Measurements from ENCODE around the gene SPEM2. TPM values are rescaled to one million over a fixed set of nuclear protein-coding genes. Genes with fewer than 3 reads are reported as not detected.

Gene SPEM2
- total and polyA plus RNA-seq, 2 of the 8 experiments (the other 6 are each of a cell fraction or from before 2014, with no cell fraction given) = 0.03 TPM; not detected in 1

DNA sequence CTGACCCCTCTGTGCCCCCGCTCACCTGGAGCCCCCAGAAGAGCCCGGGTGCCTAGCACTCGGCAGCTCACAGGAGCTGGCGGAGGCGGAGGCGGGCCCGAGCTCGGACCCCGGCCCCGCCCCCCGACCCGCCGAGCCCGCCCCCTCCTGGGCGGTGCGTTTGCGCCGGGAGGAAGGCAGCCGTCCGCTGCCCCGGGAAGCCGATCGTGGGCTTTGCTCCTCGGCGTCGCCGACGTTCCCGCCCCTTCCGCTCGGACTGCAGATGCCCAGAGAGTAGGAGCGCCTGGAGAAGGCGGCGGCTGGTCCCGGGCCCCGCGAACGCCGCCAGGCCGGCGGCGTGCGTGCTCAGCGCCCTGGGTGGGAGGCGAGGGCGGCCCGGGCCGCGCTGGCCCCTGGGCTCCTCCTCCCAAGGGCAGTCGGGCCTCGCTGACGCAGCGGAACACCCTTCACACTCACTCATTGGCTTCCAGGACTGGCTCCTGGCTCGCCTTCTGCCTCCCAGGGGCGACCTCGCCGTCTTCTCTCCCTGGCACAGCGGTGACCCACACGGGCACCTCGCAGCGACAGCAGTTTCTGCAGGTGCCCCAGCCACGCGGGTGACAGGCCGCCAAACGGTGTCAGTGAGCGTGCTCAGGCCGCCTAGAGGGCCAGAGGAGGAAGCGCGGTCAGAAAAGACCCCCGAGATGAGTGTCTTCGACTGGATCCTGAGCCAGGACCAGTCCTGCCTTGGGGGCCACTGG lies 30.8 kb upstream of the SPEM2 start, which contains the start of gene PLSCR3:
TSS of gene PLSCR3 (minus strand) at position 74 of the 740 bp plus-strand sequence. CDS start 415 bp downstream, outside the sequence.
- Histone ChIP-seq H3K4ac (replicated peaks; ENCODE audit: insufficient read length, low read depth, low read length) (no peak within 1 kb of the TSS), H3K23me2 (ENCODE audit: low read depth, low read length) (peaks cover 14% of the 10 kb centered on the region; the same call in 1 of the 2 replicates), H2BK5ac (ENCODE audit: low read depth, low read length) (peak within 1 kb of the TSS; percentile 75; the same call in 1 of the 2 replicates), H2BK12ac (ENCODE audit: low read depth, low read length) (no peak within 1 kb of the TSS), H3K27ac (ENCODE audit: low read depth, low read length) (no peak within 1 kb of the TSS), H2BK20ac (ENCODE audit: low read length) (no peak within 1 kb of the TSS), H3K4me2 (ENCODE audit: insufficient read depth in 1 of 2, low read depth in 2 of 2, low read length in 2 of 2) (peak within 1 kb of the TSS; percentile 91 to 95), H2BK120ac (replicated peaks; ENCODE audit: low read depth, low read length) (no peak within 1 kb of the TSS), H4K5ac (ENCODE audit: insufficient read length, low read depth, low read length) (peak within 1 kb of the TSS; percentile 67), H4K20me1 (replicated peaks in 1 of 2; ENCODE audit: control insufficient read depth in 1 of 2, insufficient read depth in 2 of 2, low read length in 2 of 2) (peaks cover 0 to 8% of the 10 kb centered on the region in 2 experiments), H4K8ac (ENCODE audit: extremely low read depth, insufficient read depth, low read length) (no peak within 1 kb of the TSS; the same call in 1 of the 2 replicates), H3K14ac (ENCODE audit: insufficient read length) (no peak within 1 kb of the TSS), H3K27me3 (replicated peaks in 1 of 4; ENCODE audit: control insufficient read depth in 3 of 4, extremely low read depth in 1 of 4, insufficient read depth in 3 of 4, low read length in 3 of 4) (no peaks in the 10 kb centered on the region), H3K23ac (ENCODE audit: insufficient read length) (no peak within 1 kb of the TSS), H3K79me1 (ENCODE audit: low read depth, low read length) (no peaks in the 10 kb centered on the region; the same call in 1 of the 2 replicates), H2AK5ac (ENCODE audit: low read depth, low read length) (no peak within 1 kb of the TSS), H4K91ac (replicated peaks; ENCODE audit: insufficient read length, low read length) (no peak within 1 kb of the TSS), H3K4me1 (replicated peaks in 1 of 4; ENCODE audit: control insufficient read depth in 3 of 4, insufficient read depth in 4 of 4, low read length in 3 of 4) (peaks cover 0 to 9% (median 3%) of the 10 kb centered on the region in 4 experiments; a peak in 6 of 7 replicates), H3K18ac (ENCODE audit: extremely low read depth, low read length) (peak within 1 kb of the TSS; percentile 90), H3K56ac (replicated peaks; ENCODE audit: insufficient read length, low read depth, low read length) (peak within 1 kb of the TSS; percentile 54), H3K9me3 (ENCODE audit: insufficient read depth in 2 of 2, low read depth in 1 of 2, low read length in 1 of 2) (no peaks in the 10 kb centered on the region), H3K4me3 (ENCODE audit: extremely low read depth in 1 of 4, insufficient read depth in 2 of 4, low read depth in 3 of 4, low read length in 4 of 4) (peak within 1 kb of the TSS; percentile 69 to 83 (median 72)), H3K9ac (replicated peaks in 1 of 4; ENCODE audit: extremely low read depth in 1 of 4, low read depth in 3 of 4, low read length in 3 of 4) (peak within 1 kb of the TSS in 3 of 4 experiments; percentile 34 to 63 (median 44); a peak in 4 of 7 replicates), H3K79me2 (ENCODE audit: control insufficient read depth in 1 of 2, insufficient read depth in 2 of 2, low read length in 2 of 2) (no peaks in the 10 kb centered on the region), H3K36me3 (ENCODE audit: control insufficient read depth in 2 of 4, insufficient read depth in 4 of 4, low read length in 3 of 4) (peaks cover 0 to 16% (median 7%) of the 10 kb centered on the region in 4 experiments; a peak in 4 of 8 replicates), H2BK15ac (ENCODE audit: low read length) (peak within 1 kb of the TSS; percentile 29; the same call in 1 of the 2 replicates), H2AFZ (ENCODE audit: low read length) (peak within 1 kb of the TSS; percentile 61; the same call in 1 of the 2 replicates)
- CTCF ChIA-PET (ENCODE audit: partially characterized antibody) = interaction anchor here (0.6 to 2.6 kb wide), 10 partner anchors 8 to 288 kb away, joined by 3 to 9 read pairs (median 4); partner anchors contain the start of genes KCTD11, SOX15, SPEM1 and TMEM256
- DNase-seq (ENCODE audit: low read depth in 1 of 2, low spot score in 2 of 2) = peak in 1 of 2 experiments; percentile 93
- POLR2A ChIA-PET (ENCODE audit: partially characterized antibody) = interaction anchor here (0.6 to 4.9 kb wide), 9 partner anchors 8 to 81 kb away, joined by 3 to 29 read pairs (median 4); partner anchors contain the start of genes TMEM102, TMEM256 and TNK1
- no peak for FAIRE-seq
- whole genome bisulfite sequencing, 2 experiments (ENCODE audit: extremely low coverage in 1 of 2, insufficient coverage in 1 of 2, insufficient read length in 1 of 2, insufficient replicate concordance in 2 of 2, low coverage in 1 of 2, low lambda C conversion rate in 2 of 2, missing lambda C conversion rate in 1 of 2) = 2% methylated on average over 44 of the region's 71 CpGs; no CpG with 5 or more reads in 1 of the 2 experiments
- TF ChIP-seq CBX5 (IDR thresholded peaks at IDR 0.05; ENCODE audit: low read depth, low read length) = no peak
- TF ChIP-seq EZH2 (IDR thresholded peaks at IDR 0.05; ENCODE audit: low read depth, low read length, severe bottlenecking) = no peak
- no peak for TF ChIP-seq SUZ12 (IDR thresholded peaks at IDR 0.05; ENCODE audit: low read length)
- TF ChIP-seq CTBP2 (IDR thresholded peaks at IDR 0.05; ENCODE audit: borderline replicate concordance, insufficient read depth, insufficient read length, low read length) = peak; percentile 65
- TF ChIP-seq CEBPB (IDR thresholded peaks at IDR 0.05; ENCODE audit: low read depth, low read length) = no peak
- no peak for TF ChIP-seq ZNF274 (IDR thresholded peaks at IDR 0.05; ENCODE audit: borderline replicate concordance, extremely low read depth, low read length)
- no peak for TF ChIP-seq GABPA (IDR thresholded peaks at IDR 0.05; ENCODE audit: borderline replicate concordance, insufficient read depth, low read length)
- no peak for TF ChIP-seq JUND (IDR thresholded peaks at IDR 0.05; ENCODE audit: low read length)
- no peak for TF ChIP-seq CHD2 (IDR thresholded peaks at IDR 0.05; ENCODE audit: low read length)
- TF ChIP-seq SP2 (IDR thresholded peaks at IDR 0.05; ENCODE audit: low read length) = no peak
- TF ChIP-seq KDM1A (IDR thresholded peaks at IDR 0.05; ENCODE audit: borderline replicate concordance, low read length) = no peak
- no peak for TF ChIP-seq TCF12 (IDR thresholded peaks at IDR 0.05; ENCODE audit: low read depth, low read length)

Data from H1 (cell line).